Neural crest cell (in vitro differentiated cells): ENCODE data around the gene DCXR. TPM values are rescaled to one million over a fixed set of nuclear protein-coding genes. Genes with fewer than 3 reads are reported as not detected.

ENCODE experiments used
- DNase-seq: peaks from one replicate; pipeline ENCODE4 v3.0.0; 2021; ENCODE audit warnings: low read depth, mixed read lengths, low spot score
- H3K27ac Mint-ChIP-seq: one replicate; pipeline ENCODE4 v1.8.0; 2021; ENCODE audit warnings: mild to moderate bottlenecking, mixed read lengths; ENCODE audit not compliant: unreplicated experiment
- H3K27me3 Mint-ChIP-seq: 2 replicates; pipeline ENCODE4 v1.8.0; 2021; ENCODE audit warnings: low read depth, mild to moderate bottlenecking, mixed read lengths
- H3K36me3 Mint-ChIP-seq: 2 replicates; pipeline ENCODE4 v1.8.0; 2021; ENCODE audit warnings: low read depth, mild to moderate bottlenecking, mixed read lengths
- H3K4me1 Mint-ChIP-seq: 2 replicates; pipeline ENCODE4 v1.8.0; 2021; ENCODE audit warnings: mixed read lengths
- H3K4me3 Mint-ChIP-seq: one replicate; pipeline ENCODE4 v1.8.0; 2021; ENCODE audit warnings: mild to moderate bottlenecking, mixed read lengths
- H3K9me3 Mint-ChIP-seq: 2 replicates; pipeline ENCODE4 v1.8.0; 2021; ENCODE audit warnings: mixed read lengths
- total RNA-seq: library from RNA; stranded (reverse); gene quantifications from 2 replicates; pipeline ENCODE4 v1.2.1, GENCODE V29; 2021
- TF ChIP-seq, protein P1 (sequence below): fragments of 200-600 bp; sonication (generic); conservative IDR thresholded peaks from 2 replicates; pipeline ENCODE4 v1.5.0; 2021; ENCODE audit warnings: antibody characterized with exemption, mild to moderate bottlenecking

The DCXR gene
- total RNA-seq, 1 donor from 2014 or later: 198 TPM

DNA sequence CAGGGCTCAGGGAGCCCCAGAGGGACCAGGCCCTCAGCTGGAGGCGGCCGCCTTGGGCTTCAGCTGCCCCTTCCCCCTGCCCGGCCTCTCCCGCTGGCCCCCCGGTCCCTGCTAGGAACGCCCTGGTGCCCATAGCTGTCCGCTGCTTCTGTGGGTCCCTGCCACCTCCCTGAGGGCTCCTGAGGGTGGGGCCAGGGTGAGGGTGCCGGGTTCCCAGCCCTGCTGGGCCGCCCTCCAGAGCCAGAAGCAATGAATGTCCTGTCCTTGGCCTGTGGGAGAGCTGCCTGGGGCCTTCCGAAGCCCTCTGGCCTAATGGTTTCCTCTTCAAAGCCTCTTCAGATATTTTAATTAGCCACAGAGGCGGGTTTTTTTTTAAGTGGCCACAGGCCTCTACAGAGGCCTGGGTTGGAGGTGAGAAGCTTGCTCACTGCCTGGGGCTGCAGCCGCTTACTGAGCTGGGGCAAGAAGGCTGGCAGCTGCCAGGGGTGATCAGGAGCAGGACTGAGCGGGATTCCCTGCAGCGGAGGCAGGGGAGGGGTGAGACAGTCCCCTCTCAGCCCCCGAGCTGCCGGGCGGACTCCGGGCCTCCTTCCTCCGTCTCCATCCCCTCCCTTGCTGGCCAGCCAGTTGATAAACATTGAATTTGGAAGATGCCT lies 24.7 kb downstream of the DCXR start:
- Mint-ChIP-seq H3K27me3 (no peaks in the 10 kb centered on the region), H3K9me3 (no peaks in the 10 kb centered on the region), H3K4me3 (peak overlapping the region; percentile 81), H3K27ac (peak overlapping the region; percentile 67), H3K4me1 (peaks cover 7% of the 10 kb centered on the region), H3K36me3 (no peaks in the 10 kb centered on the region)
- TF ChIP-seq, protein P1, sequence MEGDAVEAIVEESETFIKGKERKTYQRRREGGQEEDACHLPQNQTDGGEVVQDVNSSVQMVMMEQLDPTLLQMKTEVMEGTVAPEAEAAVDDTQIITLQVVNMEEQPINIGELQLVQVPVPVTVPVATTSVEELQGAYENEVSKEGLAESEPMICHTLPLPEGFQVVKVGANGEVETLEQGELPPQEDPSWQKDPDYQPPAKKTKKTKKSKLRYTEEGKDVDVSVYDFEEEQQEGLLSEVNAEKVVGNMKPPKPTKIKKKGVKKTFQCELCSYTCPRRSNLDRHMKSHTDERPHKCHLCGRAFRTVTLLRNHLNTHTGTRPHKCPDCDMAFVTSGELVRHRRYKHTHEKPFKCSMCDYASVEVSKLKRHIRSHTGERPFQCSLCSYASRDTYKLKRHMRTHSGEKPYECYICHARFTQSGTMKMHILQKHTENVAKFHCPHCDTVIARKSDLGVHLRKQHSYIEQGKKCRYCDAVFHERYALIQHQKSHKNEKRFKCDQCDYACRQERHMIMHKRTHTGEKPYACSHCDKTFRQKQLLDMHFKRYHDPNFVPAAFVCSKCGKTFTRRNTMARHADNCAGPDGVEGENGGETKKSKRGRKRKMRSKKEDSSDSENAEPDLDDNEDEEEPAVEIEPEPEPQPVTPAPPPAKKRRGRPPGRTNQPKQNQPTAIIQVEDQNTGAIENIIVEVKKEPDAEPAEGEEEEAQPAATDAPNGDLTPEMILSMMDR: no peak
- no peak for DNase-seq

DNA sequence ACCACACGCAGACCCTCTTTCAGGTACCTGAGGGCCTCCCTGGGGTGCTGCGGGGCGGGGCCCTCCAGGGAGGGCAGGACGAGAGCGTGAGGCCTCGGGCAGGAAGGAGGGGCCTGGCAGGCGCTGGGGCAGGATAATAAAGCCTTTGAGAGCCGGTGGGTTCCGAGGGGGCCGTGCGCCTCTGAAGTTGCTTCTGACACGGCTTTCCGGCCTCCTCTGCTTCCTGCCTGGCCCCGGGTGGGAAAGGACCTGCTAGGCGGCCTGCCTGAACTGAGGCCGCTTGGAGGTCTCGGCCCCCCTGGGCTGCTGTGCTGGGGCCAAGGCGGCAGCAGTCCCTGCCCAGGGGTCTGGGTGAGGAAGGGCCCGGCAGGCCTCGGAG lies 25.2 kb downstream of the DCXR start:
- no peaks in the 10 kb centered on the region for H3K36me3 Mint-ChIP-seq

DNA sequence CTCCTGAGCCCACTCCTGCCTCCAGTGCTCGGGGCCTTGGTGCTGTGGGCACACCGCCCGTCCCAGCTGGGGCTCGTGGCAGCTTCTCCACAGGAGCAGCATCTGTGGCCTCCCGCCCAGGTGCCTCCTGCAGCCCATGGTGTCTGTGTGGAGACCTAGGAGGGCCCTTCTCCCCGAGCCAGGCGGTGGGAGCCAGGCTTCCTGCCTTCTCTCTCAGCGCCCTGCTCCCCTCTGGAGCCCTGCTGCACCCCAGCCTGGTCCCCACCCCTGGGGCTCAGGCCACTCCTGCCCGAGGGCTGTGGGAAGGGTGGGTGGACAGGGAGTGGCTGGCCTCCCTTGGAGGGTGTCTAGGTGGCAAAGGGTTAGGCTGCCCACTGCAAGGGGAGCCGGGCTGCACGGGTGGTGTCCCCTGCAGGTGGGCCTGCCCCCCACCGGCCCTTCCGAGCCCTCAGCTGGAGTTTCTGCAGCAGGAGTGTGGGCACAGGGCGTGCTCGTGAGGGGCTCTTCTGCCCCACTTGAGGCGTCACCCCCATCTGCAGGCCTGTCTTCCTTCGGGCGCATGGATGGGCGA lies 25.8 kb downstream of the DCXR start:
- no peak for DNase-seq
- Mint-ChIP-seq H3K36me3 (no peaks in the 10 kb centered on the region), H3K27me3 (no peaks in the 10 kb centered on the region), H3K4me3 (no peak overlapping the region), H3K4me1 (peaks cover 7% of the 10 kb centered on the region), H3K27ac (no peak overlapping the region), H3K9me3 (no peaks in the 10 kb centered on the region)
- TF ChIP-seq, protein P1: no peak

More for the DNA sequence above, 25.2 kb downstream of the DCXR start:
- TF ChIP-seq, protein P1: no peak
- H3K27ac Mint-ChIP-seq: no peak overlapping the region
- peaks cover 7% of the 10 kb centered on the region for H3K4me1 Mint-ChIP-seq
- H3K27me3 Mint-ChIP-seq: no peaks in the 10 kb centered on the region
- no peak overlapping the region for H3K4me3 Mint-ChIP-seq
- no peaks in the 10 kb centered on the region for H3K9me3 Mint-ChIP-seq
- DNase-seq: peak; percentile 59

DNA sequence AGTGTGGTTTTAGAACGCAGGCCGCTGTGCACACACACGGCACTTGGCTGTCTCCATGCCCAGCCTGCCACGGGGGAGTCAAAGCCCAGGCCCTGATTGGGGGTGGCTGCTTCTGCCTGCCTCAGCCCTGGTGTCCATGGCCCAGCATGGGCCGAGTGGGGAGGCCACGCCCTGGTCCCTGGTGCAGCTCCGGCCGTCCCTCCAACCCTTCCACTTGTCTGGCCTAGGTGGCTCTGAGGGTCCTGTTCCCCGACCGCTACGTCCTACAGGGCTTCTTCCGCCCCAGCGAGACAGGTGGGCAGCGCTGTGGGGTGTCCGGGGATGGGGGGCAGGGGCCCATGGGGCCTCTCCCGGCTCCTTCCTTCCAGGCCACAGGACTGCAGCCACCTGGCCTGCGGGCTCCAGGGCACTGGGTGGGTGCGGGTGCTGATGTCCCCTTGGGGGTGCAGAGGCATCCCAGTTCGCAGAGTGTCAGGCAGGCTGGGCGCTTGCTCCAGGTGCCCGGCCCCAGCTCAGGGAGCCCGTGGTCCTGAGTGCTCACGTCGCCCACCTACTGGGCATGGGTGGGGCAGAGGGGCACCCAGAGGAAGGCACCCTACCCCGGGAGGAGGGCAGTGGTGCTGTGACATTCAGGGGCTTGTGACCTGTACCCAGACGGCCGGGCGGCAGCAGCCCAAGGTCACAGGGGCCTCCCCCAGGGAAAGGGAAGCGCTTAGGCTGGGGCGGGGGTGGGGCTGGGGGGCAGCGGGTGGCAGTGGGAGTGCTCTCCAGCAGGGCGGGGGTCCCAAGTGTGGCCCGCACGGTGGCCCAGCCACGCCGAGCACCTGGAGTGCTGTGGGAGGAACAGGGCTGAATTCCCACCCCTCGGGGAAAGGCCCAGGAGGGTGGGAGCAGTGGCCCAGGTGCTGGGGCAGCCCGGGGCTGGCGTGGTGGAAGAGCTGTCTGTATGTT lies 26.6 kb downstream of the DCXR start:
- Mint-ChIP-seq H3K27me3 (no peaks in the 10 kb centered on the region), H3K4me1 (peaks cover 13% of the 10 kb centered on the region), H3K27ac (no peak overlapping the region), H3K4me3 (no peak overlapping the region), H3K9me3 (no peaks in the 10 kb centered on the region), H3K36me3 (no peaks in the 10 kb centered on the region)
- DNase-seq: no peak
- TF ChIP-seq, protein P1: no peak

DNA sequence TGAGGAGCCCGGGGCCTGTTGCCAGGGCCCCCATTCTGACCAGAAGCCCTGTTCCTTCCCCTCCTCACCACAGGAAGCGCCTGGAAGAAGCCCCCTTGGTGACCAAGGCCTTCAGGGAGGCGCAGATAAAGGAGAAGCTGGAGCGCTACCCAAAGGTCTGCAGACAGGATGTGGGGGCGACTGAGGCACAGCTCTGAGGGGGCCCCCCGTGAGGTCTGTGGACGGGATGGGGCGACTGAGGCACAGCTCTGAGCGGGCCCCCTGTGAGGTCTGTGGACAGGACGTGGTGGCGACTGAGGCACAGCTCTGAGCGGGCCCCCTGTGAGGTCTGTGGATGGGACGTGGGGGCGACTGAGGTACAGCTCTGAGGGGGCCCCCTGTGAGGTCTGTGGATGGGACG lies 28.1 kb downstream of the DCXR start:
- TF ChIP-seq, protein P1: no peak
- no peak overlapping the region for H3K4me3 Mint-ChIP-seq
- H3K27ac Mint-ChIP-seq: no peak overlapping the region
- H3K36me3 Mint-ChIP-seq: no peaks in the 10 kb centered on the region
- H3K9me3 Mint-ChIP-seq: no peaks in the 10 kb centered on the region
- no peak for DNase-seq
- H3K27me3 Mint-ChIP-seq: no peaks in the 10 kb centered on the region
- peaks cover 14% of the 10 kb centered on the region for H3K4me1 Mint-ChIP-seq
